Left ventricle myocardium superior (tissue), 1 donor: Measurements from ENCODE around the gene UBAC1. TPM values are rescaled to one million over a fixed set of nuclear protein-coding genes. Genes with fewer than 3 reads are reported as not detected.
"Not testable (repeated sequence)": the region's sequence is repeated elsewhere in the genome, so short reads cannot be mapped to it uniquely, and the experiment has no call there.

Source experiments
- ATAC-seq: fragments of 200-7000 bp; cut with Tn5 transposase; one replicate; pipeline ENCODE4 v1.9.1; 2020; ENCODE audit warnings: mild to moderate bottlenecking, moderate library complexity
- DNase-seq: peaks from one replicate; pipeline ENCODE4 v3.0.0-alpha.2; 2020
- intact Hi-C: fragments of 100-400 bp; cut with micrococcal nuclease; formaldehyde crosslinking; loops from one replicate; pipeline ENCODE4 v1.11.0; 2022
- total RNA-seq: library from RNA; stranded (reverse); fragmentation: NEBNext Ultra II Directional; extraction: Animal tissue kit (Norgen Biotek cat#: 25700); gene quantifications from one replicate; pipeline ENCODE4 v1.2.1, GENCODE V29; 2021
- donor health status: DM: no; HTN: yes; CAD: no; lungs with severe emphysema.

The UBAC1 gene
- total RNA-seq, 1 donor from 2014 or later, result 116 TPM

DNA sequence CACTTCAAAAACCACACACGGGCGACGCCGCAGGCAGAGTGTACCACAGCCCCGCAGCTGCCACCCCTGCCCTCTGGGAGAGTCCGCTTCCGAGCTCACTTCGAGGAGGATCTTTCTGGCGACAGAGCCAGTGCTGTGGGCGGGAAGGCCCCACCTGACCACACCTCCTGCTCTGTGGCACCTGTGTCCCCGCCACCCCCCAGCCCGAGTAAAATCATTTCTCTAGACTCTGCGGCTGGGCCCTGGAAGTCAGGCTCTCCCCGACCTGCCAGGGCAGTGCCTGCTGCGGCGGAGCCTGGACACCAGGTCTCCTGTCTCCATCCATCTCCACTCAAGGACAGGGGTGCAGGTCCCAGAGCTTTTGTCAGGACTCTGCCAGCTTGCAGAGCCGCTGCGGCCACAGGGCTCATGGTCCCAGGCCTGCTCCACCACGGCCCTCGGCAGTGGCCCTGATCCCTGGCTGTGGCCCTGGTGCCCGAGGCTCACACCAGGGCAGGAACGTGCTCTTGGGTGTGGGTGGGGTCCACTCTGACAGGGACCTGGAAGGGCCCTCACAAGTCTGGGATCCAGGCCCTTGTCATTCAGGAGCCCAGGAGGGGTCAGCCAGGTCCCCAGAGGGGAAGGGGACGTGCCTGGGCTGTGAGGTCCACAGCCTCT is 33.0 kb downstream of the UBAC1 start:
- DNase-seq, result no peak
- intact Hi-C loops, result no loop called here
- ATAC-seq, result no peak

GRCh38 chr9:135927195-135928013 is 33.8 kb downstream of the UBAC1 start:
- DNase-seq (no peak), ATAC-seq (no peak)
- intact Hi-C loops, result no loop called here

DNA sequence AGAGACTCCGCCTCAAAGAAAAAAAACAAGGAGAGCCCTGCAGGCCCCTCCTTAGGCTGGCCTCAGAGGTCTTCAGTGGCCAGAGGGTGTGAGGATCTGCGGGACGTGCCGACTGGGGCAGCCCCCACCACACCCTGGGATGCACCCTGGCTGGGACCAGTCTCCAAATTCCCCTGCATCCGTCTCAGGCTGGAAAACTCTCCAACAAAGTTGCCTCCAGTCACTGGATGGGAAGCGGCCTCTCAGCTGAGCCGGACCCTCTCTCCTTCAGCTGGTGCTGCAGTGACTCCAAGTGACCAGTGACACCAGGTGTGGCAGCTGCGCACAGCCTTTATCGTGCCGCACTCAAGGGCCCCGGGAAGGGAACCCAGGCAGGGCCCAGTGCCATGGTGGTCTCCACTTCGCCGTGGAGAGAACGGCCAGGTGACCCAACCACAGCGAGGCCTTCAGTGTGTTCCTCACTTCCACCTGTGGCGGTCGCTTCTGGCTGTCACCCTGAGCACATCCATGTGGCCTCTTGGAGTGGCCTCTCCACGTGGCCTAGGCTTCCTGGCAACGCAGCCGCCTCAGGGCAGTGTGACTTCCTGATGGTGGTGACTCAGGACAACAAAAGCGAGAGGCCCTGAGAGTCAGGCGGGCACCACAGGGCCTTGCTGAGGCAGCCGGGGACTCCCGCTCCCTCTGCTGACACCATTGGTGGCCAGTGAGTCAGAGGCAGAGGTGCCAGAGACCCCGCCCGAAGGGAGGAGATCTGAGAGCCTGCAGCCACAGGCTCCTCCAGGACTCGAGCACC is 34.6 kb downstream of the UBAC1 start:
- ATAC-seq (peak; percentile 50), DNase-seq (peak; percentile 47)
- intact Hi-C loops, result no loop called here

DNA sequence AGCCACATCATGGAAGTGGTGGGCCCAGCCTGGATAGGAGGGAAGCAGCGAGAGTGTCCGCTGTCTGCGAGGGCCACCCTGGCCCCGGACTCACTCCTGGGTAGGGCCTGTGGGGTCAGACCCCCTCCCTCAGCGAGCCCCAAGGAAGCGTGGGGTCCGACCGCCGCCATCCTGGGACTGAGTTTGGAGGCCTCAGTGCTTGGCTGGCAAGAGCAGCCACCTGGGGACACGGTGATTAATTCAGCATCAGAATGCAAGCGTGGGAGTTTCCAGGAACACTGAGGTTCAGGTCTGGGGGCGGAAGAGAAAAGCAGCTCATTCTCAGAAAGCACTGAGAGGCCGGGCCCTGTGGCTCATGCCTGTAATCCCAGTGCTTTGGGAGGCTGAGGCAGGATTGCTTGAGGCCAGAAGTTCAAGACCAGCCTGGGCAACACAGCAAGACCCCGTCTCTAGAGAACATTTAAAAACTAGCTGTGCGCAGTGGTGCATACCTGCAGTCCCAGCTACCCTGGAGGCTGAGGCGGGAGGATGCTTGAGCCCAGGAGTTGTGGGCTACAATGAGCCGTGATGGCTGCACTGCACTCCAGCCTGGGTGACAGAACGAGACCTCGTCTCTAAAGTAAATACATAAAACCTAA is 35.6 kb downstream of the UBAC1 start:
- no peak for ATAC-seq
- no peak for DNase-seq
- intact Hi-C loops, result no loop called here

DNA sequence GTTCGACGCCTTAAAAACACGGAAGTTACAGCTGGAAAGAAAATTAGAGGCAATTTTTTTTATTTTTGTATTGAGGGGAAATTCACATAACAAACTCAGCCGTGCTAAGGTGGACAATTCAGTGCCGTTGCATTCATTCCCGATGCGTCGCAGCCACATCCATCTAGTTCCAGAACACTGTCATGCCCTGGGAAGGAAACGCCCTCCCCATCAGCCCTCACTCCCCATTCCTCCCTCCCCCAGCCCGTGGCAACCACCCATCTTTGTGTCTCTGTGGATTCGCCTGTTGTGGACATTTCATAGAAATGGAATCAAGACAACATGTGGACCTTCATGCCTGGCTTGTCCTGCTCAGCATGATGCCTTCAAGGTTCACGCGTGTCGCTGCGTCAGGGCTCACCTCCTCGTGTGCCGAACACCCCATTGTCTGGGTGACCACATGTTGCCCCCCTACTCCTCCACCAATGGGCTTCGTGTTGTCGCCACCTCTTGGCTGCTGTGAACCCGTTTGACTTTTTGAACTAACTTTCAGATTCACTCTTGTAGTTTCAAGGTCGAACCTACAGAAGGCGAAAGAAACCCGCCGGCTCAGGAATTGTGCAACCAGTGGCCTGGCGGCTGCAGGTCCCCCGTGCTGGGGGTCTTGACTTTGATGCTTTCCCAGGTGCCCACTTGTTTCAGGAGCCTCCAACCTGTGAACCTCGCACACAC is 36.4 kb downstream of the UBAC1 start:
- ATAC-seq, result no peak
- no peak for DNase-seq
- intact Hi-C loops, result no loop called here

DNA sequence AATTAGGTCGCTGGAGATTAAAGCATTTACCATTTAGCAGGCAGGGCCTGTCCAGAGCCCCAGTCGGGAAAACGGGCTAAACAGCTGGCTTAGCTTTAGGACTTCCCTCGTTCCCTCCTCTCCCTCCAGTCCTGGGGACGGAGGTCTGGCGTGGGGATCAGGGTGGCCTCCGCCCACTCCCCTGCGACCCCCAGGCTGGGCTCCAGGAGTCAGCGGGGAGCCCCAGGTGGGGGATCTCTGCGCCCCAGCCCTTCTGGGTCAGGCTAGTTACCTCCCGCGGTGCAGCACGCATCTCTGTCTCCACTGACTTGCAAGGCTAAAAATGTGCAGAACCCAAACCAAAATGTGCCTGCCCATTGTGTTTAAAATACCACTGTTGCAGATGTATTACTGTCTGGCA is 37.7 kb downstream of the UBAC1 start:
- no peak for DNase-seq
- intact Hi-C loops, result no loop called here
- ATAC-seq, result no peak

- no peak for DNase-seq
- ATAC-seq, result peak; percentile 7
- intact Hi-C loops, result no loop called here
Observed at GRCh38 chr9:135921749-135922310, 39.3 kb downstream of the UBAC1 start.

- peak; percentile 25 for ATAC-seq
- intact Hi-C loops, result no loop called here
- no peak for DNase-seq
Observed at GRCh38 chr9:135920973-135921585, 40.1 kb downstream of the UBAC1 start.

GRCh38 chr9:135920256-135920930 is 40.8 kb downstream of the UBAC1 start:
- ATAC-seq, result no peak
- intact Hi-C loops, result no loop called here
- DNase-seq, result no peak

DNA sequence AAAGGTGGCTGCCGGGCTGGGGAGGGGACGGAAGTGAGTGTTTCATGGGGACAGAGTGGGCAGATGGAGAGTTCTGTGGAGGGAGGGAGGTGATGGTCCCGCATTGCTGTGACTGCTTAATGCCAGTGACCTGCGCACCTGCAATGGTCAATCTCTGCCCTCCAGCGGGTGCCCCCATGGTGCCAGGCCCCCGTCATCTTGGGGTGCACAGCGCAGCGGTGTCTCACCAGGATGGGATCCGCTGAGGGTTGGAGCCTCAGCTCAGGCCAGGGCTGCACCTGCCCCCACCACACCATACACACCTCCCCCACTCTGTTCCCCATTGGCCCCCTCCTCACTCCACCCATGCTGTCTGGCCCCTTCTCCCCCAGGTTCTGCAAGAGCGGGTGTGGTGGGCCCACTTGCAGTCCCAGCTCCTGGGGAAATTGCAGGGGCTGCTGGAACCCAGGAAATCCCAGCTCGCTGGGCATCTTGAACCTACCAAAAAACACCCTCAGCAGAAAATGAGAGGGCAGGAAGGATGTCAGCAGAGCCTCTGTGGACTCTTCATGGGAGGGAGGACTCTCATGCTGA is 41.8 kb downstream of the UBAC1 start:
- ATAC-seq, result no peak
- intact Hi-C loops, result no loop called here
- no peak for DNase-seq

DNA sequence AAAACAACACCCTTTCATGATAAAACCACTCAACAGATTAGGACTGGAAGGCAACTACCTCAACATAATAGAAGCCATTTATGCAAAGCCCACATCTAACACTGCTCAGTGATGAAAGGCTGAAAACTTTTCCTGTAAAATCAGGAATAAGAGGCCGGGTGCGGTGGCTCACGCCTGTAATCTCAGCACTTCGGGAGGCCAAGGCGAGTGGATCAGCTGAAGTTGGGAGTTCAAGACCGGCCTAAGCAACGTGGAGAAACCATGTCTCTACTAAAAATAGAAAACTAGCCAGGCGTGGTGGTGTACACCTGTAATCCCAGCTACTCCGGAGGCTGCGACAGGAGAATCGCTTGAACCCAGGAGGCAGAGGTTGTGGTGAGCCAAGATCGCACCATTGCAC is 44.9 kb downstream of the UBAC1 start:
- ATAC-seq, DNase-seq, intact Hi-C loops: not testable (repeated sequence)

GRCh38 chr9:135914921-135915320 is 46.3 kb downstream of the UBAC1 start:
- ATAC-seq (no peak), DNase-seq (no peak)
- intact Hi-C loops, result no loop called here

GRCh38 chr9:135911233-135911632 is 49.9 kb downstream of the UBAC1 start:
- DNase-seq, intact Hi-C loops, ATAC-seq: not testable (repeated sequence)

GRCh38 chr9:135910757-135911156 is 50.4 kb downstream of the UBAC1 start:
- no peak for ATAC-seq
- no peak for DNase-seq
- intact Hi-C loops, result no loop called here

- ATAC-seq (no peak), DNase-seq (no peak)
- intact Hi-C loops, result no loop called here
Observed at GRCh38 chr9:135910216-135910615, 51.0 kb downstream of the UBAC1 start.

- ATAC-seq (no peak), DNase-seq (no peak)
- intact Hi-C loops, result no loop called here
Observed at GRCh38 chr9:135909371-135909770, 51.8 kb downstream of the UBAC1 start.

GRCh38 chr9:135908754-135909204 is 52.4 kb downstream of the UBAC1 start:
- ATAC-seq, result no peak
- peak; percentile 29 for DNase-seq
- intact Hi-C loops, result no loop called here
